Measurements from ENCODE around the gene SCAMP5. TPM values are rescaled to one million over a fixed set of nuclear protein-coding genes. Genes with fewer than 3 reads are reported as not detected.

Gene SCAMP5
- total RNA-seq, 1 experiment from 2014 or later, result 11.8 TPM

DNA sequence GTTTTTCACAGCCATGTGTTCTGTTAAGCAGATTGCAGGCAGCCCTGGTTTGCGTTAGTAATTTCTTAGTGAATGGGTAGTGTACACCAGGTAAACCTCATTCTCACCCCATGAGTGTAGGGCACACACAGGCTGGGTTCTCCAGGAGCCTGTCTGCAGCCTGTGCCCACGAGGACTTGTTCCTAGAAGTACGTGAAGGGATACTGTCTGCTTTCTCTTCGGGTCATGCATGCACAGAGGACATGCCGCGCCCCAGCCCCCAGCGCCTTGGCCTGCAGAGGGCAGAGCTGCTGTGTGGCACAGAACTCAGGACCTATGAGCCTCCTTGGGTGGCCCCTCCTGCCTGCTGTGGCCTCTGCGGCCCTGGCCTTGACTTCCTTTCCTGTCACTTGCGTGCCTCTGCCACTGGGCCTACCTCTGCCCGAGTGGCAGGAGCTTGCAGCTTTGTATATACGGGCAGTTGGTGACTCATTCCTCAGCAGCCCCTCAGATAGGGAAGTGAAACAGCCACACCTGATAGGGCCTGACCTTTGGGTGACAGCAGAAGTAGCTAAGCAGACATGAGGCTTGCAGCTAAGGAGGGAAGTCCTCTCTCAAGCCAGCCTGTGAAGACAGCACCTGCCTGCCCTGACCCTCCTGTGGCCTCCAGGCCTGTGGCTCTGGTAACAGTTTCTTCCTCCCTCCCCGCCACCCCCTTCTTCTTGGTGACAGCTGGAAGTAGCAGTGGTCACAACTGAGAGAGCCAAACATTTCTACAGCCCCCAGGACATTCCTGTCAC is 47.6 kb downstream of the SCAMP5 start:
- intact Hi-C loops (cut with micrococcal nuclease; ENCODE audit: unreplicated experiment), result loop anchor here (1.0 to 2.0 kb wide), 2 partner anchors 24 to 161 kb away; no protein-coding TSS in a partner anchor
- ChIA-PET POLR2A (interaction anchor here (0.6 to 1.7 kb wide), 5 partner anchors 15 to 403 kb away, joined by 3 to 10 read pairs (median 7); partner anchors contain the start of genes C15orf39 and PPCDC), CTCF (interaction anchor here (0.6 to 2.5 kb wide), 14 partner anchors 9 to 1070 kb away, joined by 3 to 25 read pairs (median 4); partner anchors contain the start of genes C15orf39 and PPCDC)
- H3K9me3 ChIP-seq, result no peaks in the 10 kb centered on the region
- H3K4me1 Mint-ChIP-seq (ENCODE audit: low read depth, unreplicated experiment), result peaks cover 41% of the 10 kb centered on the region
- no peaks in the 10 kb centered on the region for H3K27me3 ChIP-seq (replicated peaks; ENCODE audit: control insufficient read depth, insufficient read depth, low read length)
- TF ChIP-seq, protein P1, sequence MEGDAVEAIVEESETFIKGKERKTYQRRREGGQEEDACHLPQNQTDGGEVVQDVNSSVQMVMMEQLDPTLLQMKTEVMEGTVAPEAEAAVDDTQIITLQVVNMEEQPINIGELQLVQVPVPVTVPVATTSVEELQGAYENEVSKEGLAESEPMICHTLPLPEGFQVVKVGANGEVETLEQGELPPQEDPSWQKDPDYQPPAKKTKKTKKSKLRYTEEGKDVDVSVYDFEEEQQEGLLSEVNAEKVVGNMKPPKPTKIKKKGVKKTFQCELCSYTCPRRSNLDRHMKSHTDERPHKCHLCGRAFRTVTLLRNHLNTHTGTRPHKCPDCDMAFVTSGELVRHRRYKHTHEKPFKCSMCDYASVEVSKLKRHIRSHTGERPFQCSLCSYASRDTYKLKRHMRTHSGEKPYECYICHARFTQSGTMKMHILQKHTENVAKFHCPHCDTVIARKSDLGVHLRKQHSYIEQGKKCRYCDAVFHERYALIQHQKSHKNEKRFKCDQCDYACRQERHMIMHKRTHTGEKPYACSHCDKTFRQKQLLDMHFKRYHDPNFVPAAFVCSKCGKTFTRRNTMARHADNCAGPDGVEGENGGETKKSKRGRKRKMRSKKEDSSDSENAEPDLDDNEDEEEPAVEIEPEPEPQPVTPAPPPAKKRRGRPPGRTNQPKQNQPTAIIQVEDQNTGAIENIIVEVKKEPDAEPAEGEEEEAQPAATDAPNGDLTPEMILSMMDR (IDR thresholded peaks at IDR 0.05; ENCODE audit: insufficient read depth in 1 of 2, low read depth in 1 of 2, low read length in 1 of 2, severe bottlenecking in 1 of 2, unreplicated experiment in 1 of 2), result peak; percentile 55 to 63
- H3K4me1 ChIP-seq, result peaks cover 36% of the 10 kb centered on the region
- H3K36me3 Mint-ChIP-seq (ENCODE audit: insufficient read depth, unreplicated experiment), result no peaks in the 10 kb centered on the region
- H3K9me3 Mint-ChIP-seq (ENCODE audit: unreplicated experiment), result no peaks in the 10 kb centered on the region
- BruUV-seq (replicated peaks), result no TSS peak
- no peaks in the 10 kb centered on the region for H3K27me3 Mint-ChIP-seq (ENCODE audit: insufficient read depth, unreplicated experiment)
- H3K4me3 Mint-ChIP-seq (ENCODE audit: unreplicated experiment), result no peak overlapping the region
- H3K27ac Mint-ChIP-seq (ENCODE audit: unreplicated experiment), result peak overlapping the region; percentile 82
- peak; percentile 79 for DNase-seq
- H3K4me3 ChIP-seq (ENCODE audit: low read depth, low read length), result no peak overlapping the region
- H3K36me3 ChIP-seq (ENCODE audit: control insufficient read depth, insufficient read depth, low read length), result no peaks in the 10 kb centered on the region; the same call in 1 of the 2 replicates

DNA sequence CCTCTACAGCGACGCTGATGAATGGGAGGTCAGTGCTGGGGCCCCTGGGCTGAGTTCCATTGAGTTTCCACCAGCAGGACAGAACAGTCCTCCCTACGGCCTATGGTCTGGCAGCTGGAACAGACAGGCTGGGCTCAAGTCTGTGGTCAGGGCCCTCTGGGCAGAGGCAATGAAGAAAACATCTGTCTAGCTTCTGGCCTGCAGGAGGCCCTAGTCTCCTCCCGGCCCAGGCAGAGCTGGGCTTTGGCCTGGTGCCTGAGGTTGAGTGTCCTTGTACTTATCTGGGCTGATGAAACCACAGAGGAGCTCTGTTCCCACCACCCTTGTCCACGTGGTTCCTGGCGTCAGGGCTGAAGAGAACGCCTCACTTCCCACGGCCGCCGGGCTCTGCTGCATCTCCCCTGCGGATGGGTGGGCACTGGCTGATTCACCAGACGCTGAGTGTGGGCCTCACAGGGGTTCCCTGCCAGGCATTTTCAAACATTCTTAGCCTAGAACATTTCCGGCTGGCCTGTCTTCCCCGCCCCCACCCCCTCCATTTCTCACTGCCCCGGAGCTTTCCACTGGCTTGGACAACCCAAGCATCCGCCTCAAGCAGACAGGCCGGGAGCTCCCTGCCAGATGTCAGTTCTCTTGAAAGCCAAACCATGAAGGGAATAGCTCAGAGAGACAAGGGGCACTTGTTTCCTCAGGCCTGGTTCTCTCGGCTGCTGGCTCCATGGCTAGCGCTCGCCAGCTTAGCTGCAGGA is 48.3 kb downstream of the SCAMP5 start:
- DNase-seq, result peak in 1 of 2 experiments; percentile 18
- intact Hi-C loops (cut with micrococcal nuclease; ENCODE audit: unreplicated experiment), result loop anchor here (1.0 to 2.0 kb wide), 2 partner anchors 23 to 161 kb away; no protein-coding TSS in a partner anchor
- Mint-ChIP-seq H3K4me3 (ENCODE audit: unreplicated experiment) (no peak overlapping the region), H3K4me1 (ENCODE audit: low read depth, unreplicated experiment) (peaks cover 33% of the 10 kb centered on the region), H3K9me3 (ENCODE audit: unreplicated experiment) (no peaks in the 10 kb centered on the region), H3K27ac (ENCODE audit: unreplicated experiment) (peak overlapping the region; percentile 82), H3K36me3 (ENCODE audit: insufficient read depth, unreplicated experiment) (no peaks in the 10 kb centered on the region), H3K27me3 (ENCODE audit: insufficient read depth, unreplicated experiment) (no peaks in the 10 kb centered on the region)
- CTCF ChIA-PET, result interaction anchor here (0.6 to 2.5 kb wide), 14 partner anchors 9 to 1071 kb away, joined by 3 to 25 read pairs (median 4); partner anchors contain the start of genes C15orf39 and PPCDC
- no TSS peak for BruUV-seq (replicated peaks)
- H3K9me3 ChIP-seq, result no peaks in the 10 kb centered on the region
- H3K27me3 ChIP-seq (replicated peaks; ENCODE audit: control insufficient read depth, insufficient read depth, low read length), result no peaks in the 10 kb centered on the region
- peaks cover 32% of the 10 kb centered on the region for H3K4me1 ChIP-seq
- POLR2A ChIA-PET, result interaction anchor here (0.6 to 1.7 kb wide), 5 partner anchors 14 to 402 kb away, joined by 3 to 10 read pairs (median 7); partner anchors contain the start of genes C15orf39 and PPCDC
- H3K4me3 ChIP-seq (ENCODE audit: low read depth, low read length), result no peak overlapping the region
- TF ChIP-seq, protein P1 (IDR thresholded peaks at IDR 0.05; ENCODE audit: insufficient read depth in 1 of 2, low read depth in 1 of 2, low read length in 1 of 2, severe bottlenecking in 1 of 2, unreplicated experiment in 1 of 2), result no peak
- H3K36me3 ChIP-seq (ENCODE audit: control insufficient read depth, insufficient read depth, low read length), result no peaks in the 10 kb centered on the region; the same call in 1 of the 2 replicates
